Astrocyte (in vitro differentiated cells and primary cell): ENCODE results near the gene LHX1. TPM values are rescaled to one million over a fixed set of nuclear protein-coding genes. Genes with fewer than 3 reads are reported as not detected.

ENCODE experiments used
- DNase-seq: peaks from one replicate; pipeline ENCODE4 v3.0.0-alpha.2; 2010; ENCODE audit warnings: low read depth
- FAIRE-seq: peaks from 2 replicates; lab custom pipeline; 2011; peaks lifted over from hg19 to GRCh38; lab: Jason Lieb, UNC
- H2AFZ ChIP-seq: 2 replicates; pipeline ENCODE4 v1.6.0; 2012; ENCODE audit warnings: low read depth, low read length, inconsistent platforms
- H3K27ac ChIP-seq: 2 replicates; pipeline ENCODE4 v1.5.1; 2011; ENCODE audit warnings: low read depth, low read length, inconsistent platforms
- H3K27me3 ChIP-seq: 2 replicates; pipeline ENCODE4 v1.6.0; 2011; ENCODE audit warnings: low read length, inconsistent platforms; ENCODE audit not compliant: insufficient read depth
- H3K36me3 ChIP-seq: 2 replicates; pipeline ENCODE4 v1.5.1; 2011; ENCODE audit warnings: low read length, inconsistent platforms; ENCODE audit not compliant: insufficient read depth
- H3K4me1 ChIP-seq: 2 replicates; pipeline ENCODE4 v1.5.1; 2011; ENCODE audit warnings: low read length, inconsistent platforms; ENCODE audit not compliant: insufficient read depth
- H3K4me2 ChIP-seq: 2 replicates; pipeline ENCODE4 v1.6.0; 2012; ENCODE audit warnings: low read length, inconsistent platforms
- H3K4me3 ChIP-seq: 2 replicates; pipeline ENCODE4 v1.5.1; 2011; ENCODE audit warnings: low read depth, mild to moderate bottlenecking, low read length, inconsistent platforms; ENCODE audit not compliant: insufficient read depth
- H3K79me2 ChIP-seq: 2 replicates; pipeline ENCODE4 v1.6.0; 2012; ENCODE audit warnings: mild to moderate bottlenecking, low read length, inconsistent platforms; ENCODE audit not compliant: insufficient read depth
- H3K9ac ChIP-seq: 2 replicates; pipeline ENCODE4 v1.6.0; 2012; ENCODE audit warnings: mild to moderate bottlenecking, low read length, inconsistent platforms
- H3K9me3 ChIP-seq: 2 replicates; pipeline ENCODE4 v1.5.1; 2012; ENCODE audit warnings: low read depth, mild to moderate bottlenecking, low read length, inconsistent platforms; ENCODE audit not compliant: insufficient read depth
- H4K20me1 ChIP-seq: 2 replicates; pipeline ENCODE4 v1.6.0; 2012; ENCODE audit warnings: low read length, inconsistent platforms; ENCODE audit not compliant: insufficient read depth
- H3K27ac Mint-ChIP-seq: one replicate; pipeline ENCODE4 v1.8.0; 2021; ENCODE audit warnings: mild to moderate bottlenecking, mixed read lengths; ENCODE audit not compliant: unreplicated experiment
- H3K27me3 Mint-ChIP-seq: one replicate; pipeline ENCODE4 v1.8.0; 2021; ENCODE audit warnings: low read depth, mixed read lengths; ENCODE audit not compliant: unreplicated experiment
- H3K36me3 Mint-ChIP-seq: one replicate; pipeline ENCODE4 v1.8.0; 2021; ENCODE audit warnings: low read depth, mixed read lengths; ENCODE audit not compliant: unreplicated experiment
- H3K4me1 Mint-ChIP-seq: one replicate; pipeline ENCODE4 v1.8.0; 2021; ENCODE audit warnings: low read depth, mixed read lengths; ENCODE audit not compliant: unreplicated experiment
- H3K4me3 Mint-ChIP-seq: one replicate; pipeline ENCODE4 v1.8.0; 2021; ENCODE audit warnings: mild to moderate bottlenecking, moderate library complexity, mixed read lengths; ENCODE audit not compliant: unreplicated experiment
- H3K9me3 Mint-ChIP-seq: one replicate; pipeline ENCODE4 v1.8.0; 2021; ENCODE audit warnings: mild to moderate bottlenecking, mixed read lengths; ENCODE audit not compliant: unreplicated experiment
- EZH2 ChIP-seq: IDR thresholded peaks from 2 replicates; pipeline ENCODE4 v1.6.1; 2012; ENCODE audit warnings: mild to moderate bottlenecking, low read length, inconsistent platforms; ENCODE audit not compliant: insufficient read depth
- total RNA-seq: library from RNA; stranded (reverse); gene quantifications from 2 replicates; pipeline ENCODE4 v1.2.1, GENCODE V29; 2021
- TF ChIP-seq, protein P1 (sequence below): IDR thresholded peaks from 2 replicates; pipeline ENCODE4 v1.5.1; 2011; ENCODE audit warnings: low read depth, mild to moderate bottlenecking, inconsistent platforms, low read length, moderate library complexity; ENCODE audit not compliant: insufficient read depth

Gene LHX1
- total RNA-seq, 1 donor from 2014 or later = 10.8 TPM

DNA sequence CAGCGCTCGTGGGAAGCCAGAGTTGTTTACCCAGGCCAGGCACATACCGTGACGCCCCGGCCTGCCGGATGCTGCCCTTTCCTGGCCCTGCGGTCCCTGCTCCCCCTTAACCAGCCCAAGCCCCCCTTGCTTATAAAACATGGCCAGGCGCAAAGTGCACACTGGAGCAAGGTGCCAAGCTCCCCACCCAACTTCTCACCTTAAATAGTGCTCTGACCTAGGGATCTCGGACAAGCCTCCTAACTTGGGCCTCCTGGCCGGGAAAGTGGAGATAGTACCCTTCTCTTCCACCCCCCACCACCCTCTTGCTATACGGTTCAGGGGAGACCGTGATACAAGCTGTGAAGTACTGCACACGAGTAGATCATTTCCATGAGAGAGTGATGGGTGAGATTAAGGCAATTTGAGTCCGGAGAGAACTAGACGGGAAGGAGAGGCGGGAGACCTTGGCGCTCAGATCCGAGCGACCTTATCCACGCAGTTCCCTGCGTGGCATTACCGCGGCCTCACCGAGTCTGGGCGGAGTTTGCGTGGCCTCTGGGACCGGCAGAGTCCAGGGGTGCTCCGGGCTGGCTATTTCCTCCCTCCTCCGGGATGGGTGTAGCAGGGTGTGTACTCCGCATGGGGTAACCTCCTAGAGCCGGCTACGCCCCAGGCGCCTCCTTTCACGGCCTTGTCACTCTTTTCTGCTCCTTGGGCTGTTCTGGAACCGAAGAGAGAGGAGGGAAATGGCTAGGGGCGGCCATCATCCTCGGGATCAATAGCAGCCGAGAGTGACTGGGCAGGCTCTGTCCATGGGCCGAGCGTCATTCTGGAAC is 4.4 kb upstream of the LHX1 start:
- Mint-ChIP-seq H3K36me3 (peaks cover 12% of the 10 kb centered on the region), H3K27ac (peak overlapping the region; percentile 85), H3K4me1 (peaks cover 24% of the 10 kb centered on the region), H3K9me3 (peaks cover 14% of the 10 kb centered on the region), H3K4me3 (peak overlapping the region; percentile 79), H3K27me3 (peaks cover 65% of the 10 kb centered on the region)
- Histone ChIP-seq H3K36me3 (no peaks in the 10 kb centered on the region), H2AFZ (no peak overlapping the region), H3K79me2 (no peaks in the 10 kb centered on the region), H4K20me1 (peaks cover 27% of the 10 kb centered on the region), H3K4me2 (peak overlapping the region; percentile 3), H3K4me3 (no peak overlapping the region), H3K9ac (no peak overlapping the region), H3K4me1 (peaks cover 27% of the 10 kb centered on the region), H3K9me3 (peaks cover 3% of the 10 kb centered on the region), H3K27ac (no peak overlapping the region), H3K27me3 (peaks cover 97% of the 10 kb centered on the region)
- TF ChIP-seq, protein P1, sequence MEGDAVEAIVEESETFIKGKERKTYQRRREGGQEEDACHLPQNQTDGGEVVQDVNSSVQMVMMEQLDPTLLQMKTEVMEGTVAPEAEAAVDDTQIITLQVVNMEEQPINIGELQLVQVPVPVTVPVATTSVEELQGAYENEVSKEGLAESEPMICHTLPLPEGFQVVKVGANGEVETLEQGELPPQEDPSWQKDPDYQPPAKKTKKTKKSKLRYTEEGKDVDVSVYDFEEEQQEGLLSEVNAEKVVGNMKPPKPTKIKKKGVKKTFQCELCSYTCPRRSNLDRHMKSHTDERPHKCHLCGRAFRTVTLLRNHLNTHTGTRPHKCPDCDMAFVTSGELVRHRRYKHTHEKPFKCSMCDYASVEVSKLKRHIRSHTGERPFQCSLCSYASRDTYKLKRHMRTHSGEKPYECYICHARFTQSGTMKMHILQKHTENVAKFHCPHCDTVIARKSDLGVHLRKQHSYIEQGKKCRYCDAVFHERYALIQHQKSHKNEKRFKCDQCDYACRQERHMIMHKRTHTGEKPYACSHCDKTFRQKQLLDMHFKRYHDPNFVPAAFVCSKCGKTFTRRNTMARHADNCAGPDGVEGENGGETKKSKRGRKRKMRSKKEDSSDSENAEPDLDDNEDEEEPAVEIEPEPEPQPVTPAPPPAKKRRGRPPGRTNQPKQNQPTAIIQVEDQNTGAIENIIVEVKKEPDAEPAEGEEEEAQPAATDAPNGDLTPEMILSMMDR = no peak
- TF ChIP-seq EZH2 = peak; percentile 42
- no peak for DNase-seq
- FAIRE-seq = no peak

DNA sequence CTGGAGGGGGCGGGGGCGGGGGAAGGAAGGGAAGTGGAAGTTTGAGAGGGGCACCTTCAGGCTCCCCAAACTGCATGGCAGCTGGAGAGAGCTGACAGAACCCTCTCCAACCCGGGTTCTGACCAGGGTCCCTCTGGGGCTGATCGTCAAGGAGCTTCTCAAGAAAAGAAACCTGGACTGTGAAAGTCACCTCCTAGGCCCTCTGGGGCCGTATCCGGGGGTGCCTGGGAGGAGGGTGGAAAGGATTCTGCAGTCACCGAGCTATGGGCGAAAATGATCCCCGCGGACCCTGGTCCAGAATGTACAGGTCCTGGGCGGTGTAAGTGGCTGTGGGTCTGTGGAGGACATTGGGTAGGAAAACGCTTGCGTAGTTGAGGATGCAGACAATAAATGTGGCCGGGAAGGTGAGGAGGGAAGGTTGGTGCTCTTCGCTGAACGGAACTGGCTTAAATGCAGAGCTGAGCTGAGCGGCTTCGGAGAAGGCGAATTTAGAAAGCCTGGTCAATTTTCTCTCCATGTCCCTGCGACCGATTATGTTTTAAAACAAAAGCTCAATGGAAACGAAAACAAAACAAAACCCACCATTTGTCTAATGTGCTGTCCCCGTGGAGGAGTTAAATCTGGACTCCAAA is 3.6 kb upstream of the LHX1 start:
- peaks cover 66% of the 10 kb centered on the region for H3K27me3 Mint-ChIP-seq

More for the DNA sequence above, 3.6 kb upstream of the LHX1 start:
- Histone ChIP-seq H2AFZ (no peak overlapping the region), H3K4me2 (peak overlapping the region; percentile 70), H3K79me2 (no peaks in the 10 kb centered on the region), H3K4me1 (peaks cover 27% of the 10 kb centered on the region), H3K36me3 (no peaks in the 10 kb centered on the region), H3K9me3 (peaks cover 3% of the 10 kb centered on the region), H3K4me3 (peak overlapping the region; percentile 20), H3K27ac (no peak overlapping the region), H3K27me3 (peaks cover 98% of the 10 kb centered on the region), H3K9ac (no peak overlapping the region), H4K20me1 (peaks cover 33% of the 10 kb centered on the region)
- DNase-seq (no peak), FAIRE-seq (no peak)
- peak; percentile 23 for TF ChIP-seq EZH2
- TF ChIP-seq, protein P1 = no peak
- Mint-ChIP-seq H3K27ac (peak overlapping the region; percentile 87), H3K9me3 (peaks cover 16% of the 10 kb centered on the region), H3K36me3 (peaks cover 12% of the 10 kb centered on the region), H3K4me1 (peaks cover 20% of the 10 kb centered on the region), H3K4me3 (peak overlapping the region; percentile 79)
